ENCODE data around the gene LTA. TPM values are rescaled to one million over a fixed set of nuclear protein-coding genes. Genes with fewer than 3 reads are reported as not detected.

LTA gene
- total and polyA plus RNA-seq, 4 donors = 0.05 TPM; not detected in 3

GRCh38 chr6:31533455-31533841, 38.6 kb upstream of the LTA start:
- TF ChIP-seq RAD21 (IDR thresholded peaks at IDR 0.05) (no peak), CTCF (IDR thresholded peaks at IDR 0.05; ENCODE audit: low read depth, low read length, missing input control) (no peak), HNF4A (conservative IDR thresholded peaks at IDR 0.05) (no peak), GABPA (IDR thresholded peaks at IDR 0.05 in 1 of 2, conservative IDR thresholded peaks at IDR 0.05 in 1 of 2) (no peak), JUND (IDR thresholded peaks at IDR 0.05) (no peak), NR2F2 (IDR thresholded peaks at IDR 0.05) (no peak), YY1 (IDR thresholded peaks at IDR 0.05) (no peak), ZBTB33 (IDR thresholded peaks at IDR 0.05) (no peak), TAF1 (conservative IDR thresholded peaks at IDR 0.05) (no peak), RXRA (IDR thresholded peaks at IDR 0.05) (no peak), FOXA1 (IDR thresholded peaks at IDR 0.05) (no peak), ATF3 (IDR thresholded peaks at IDR 0.05) (no peak), EGR1 (IDR thresholded peaks at IDR 0.05; ENCODE audit: low read depth in 2 of 2) (no peak), REST (IDR thresholded peaks at IDR 0.05) (no peak), HNF4G (IDR thresholded peaks at IDR 0.05) (no peak), FOXA2 (IDR thresholded peaks at IDR 0.05) (no peak)
- DNase-seq (ENCODE audit: low spot score) = no peak
- peaks cover 26 to 76% (median 63%) of the 10 kb centered on the region in 4 donors for H3K36me3 ChIP-seq (ENCODE audit: control insufficient read depth in 4 of 4, insufficient read depth in 3 of 4, low read depth in 1 of 4, low read length in 3 of 4)
- no peak overlapping the region for H3K4me3 ChIP-seq (ENCODE audit: low read depth in 1 of 3, low read length in 3 of 3)
- WGBS = 93% methylated on average over 1 of the region's 1 CpG
- peaks cover 0 to 4% (median 2%) of the 10 kb centered on the region in 4 donors for H3K4me1 ChIP-seq (ENCODE audit: control insufficient read depth in 4 of 4, insufficient read depth in 4 of 4, low read length in 3 of 4)
- no peak overlapping the region for H3K27ac ChIP-seq (ENCODE audit: low read depth in 1 of 2, low read length in 2 of 2)
- no peaks in the 10 kb centered on the region for H3K9me3 ChIP-seq (ENCODE audit: control insufficient read depth in 4 of 4, low read length in 3 of 4)
- H3K9ac ChIP-seq (ENCODE audit: low read depth in 1 of 2, low read length in 2 of 2) = no peak overlapping the region
- no peaks in the 10 kb centered on the region for H3K27me3 ChIP-seq (ENCODE audit: control insufficient read depth in 4 of 4, insufficient read depth in 4 of 4, low read length in 3 of 4)

- H3K9ac ChIP-seq (ENCODE audit: low read depth in 1 of 2, low read length in 2 of 2) = no peak overlapping the region
- no peak for TF ChIP-seq YY1 (IDR thresholded peaks at IDR 0.05)
- TF ChIP-seq HNF4A (conservative IDR thresholded peaks at IDR 0.05) = no peak
- peaks cover 28 to 81% (median 68%) of the 10 kb centered on the region in 4 donors for H3K36me3 ChIP-seq (ENCODE audit: control insufficient read depth in 4 of 4, insufficient read depth in 3 of 4, low read depth in 1 of 4, low read length in 3 of 4)
- no peak for DNase-seq (ENCODE audit: low spot score)
- H3K4me3 ChIP-seq (ENCODE audit: low read depth in 1 of 3, low read length in 3 of 3) = no peak overlapping the region
- H3K27ac ChIP-seq (ENCODE audit: low read depth in 1 of 2, low read length in 2 of 2) = no peak overlapping the region
- H3K4me1 ChIP-seq (ENCODE audit: control insufficient read depth in 4 of 4, insufficient read depth in 4 of 4, low read length in 3 of 4) = peaks cover 2 to 9% (median 6%) of the 10 kb centered on the region in 4 donors
- no peaks in the 10 kb centered on the region for H3K27me3 ChIP-seq (ENCODE audit: control insufficient read depth in 4 of 4, insufficient read depth in 4 of 4, low read length in 3 of 4)
- H3K9me3 ChIP-seq (ENCODE audit: control insufficient read depth in 4 of 4, low read length in 3 of 4) = no peaks in the 10 kb centered on the region
- WGBS = 91% methylated on average over 6 of the region's 6 CpGs
These were observed 38.1 kb upstream of the LTA start for GRCh38 chr6:31534011-31534410.

Data from liver (tissue), 9 donors.